CD4-positive, alpha-beta T cell (primary cell): Measurements from ENCODE around the gene PRRX1. TPM values are rescaled to one million over a fixed set of nuclear protein-coding genes. Genes with fewer than 3 reads are reported as not detected.

Experiments
- ATAC-seq: fragments of 200-7000 bp; cut with Tn5 transposase; one replicate; pipeline ENCODE4 v1.10.0; 2022; ENCODE audit warnings: mild to moderate bottlenecking; ENCODE audit not compliant: poor library complexity
- CTCF ChIA-PET: fragments of 350-600 bp; sonication (Branson Sonifier 250); formaldehyde crosslinking; loops from one replicate; lab custom pipeline; 2021; ENCODE audit warnings: antibody characterized with exemption, inconsistent platforms; lab: Charles Lee
- POLR2A ChIA-PET: fragments of 350-600 bp; sonication (Branson Sonifier 250); formaldehyde crosslinking; loops from one replicate; lab custom pipeline; 2021; ENCODE audit warnings: antibody characterized with exemption, inconsistent platforms; lab: Charles Lee
- DNase-seq, 14 experiments: peaks; one replicate each; pipeline ENCODE4 v3.0.0-alpha.2; 2013 to 2020; ENCODE audit warnings: mixed read lengths in 2 of 14
- H3K27ac ChIP-seq, 2 donors: one replicate each; pipeline versions ENCODE4 v1.5.1 to v1.7.0; 2013; ENCODE audit warnings: low read length in 2 of 2, low read depth in 1 of 2, mild to moderate bottlenecking in 1 of 2
- H3K27me3 ChIP-seq, 2 experiments: 1 replicate in 1 of 2; 2 replicates in 1 of 2; pipeline versions ENCODE4 v1.6.1 to v1.7.0; 2013; ENCODE audit warnings: low read length in 2 of 2, control low read depth in 1 of 2, mild to moderate bottlenecking in 1 of 2, moderate library complexity in 1 of 2; ENCODE audit not compliant: insufficient read depth in 2 of 2, control insufficient read depth in 1 of 2
- H3K36me3 ChIP-seq: one replicate; pipeline ENCODE4 v1.6.1; 2013; ENCODE audit warnings: low read length, control low read depth; ENCODE audit not compliant: insufficient read depth
- H3K4me1 ChIP-seq: one replicate; pipeline ENCODE4 v1.6.1; 2013; ENCODE audit warnings: low read length, control low read depth; ENCODE audit not compliant: insufficient read depth
- H3K4me3 ChIP-seq: one replicate; pipeline ENCODE4 v1.5.1; 2013; ENCODE audit warnings: mild to moderate bottlenecking, low read length, moderate library complexity
- H3K9me3 ChIP-seq, 2 experiments: 1 replicate in 1 of 2; 2 replicates in 1 of 2; pipeline versions ENCODE4 v1.6.1 to v1.7.0; 2013; ENCODE audit warnings: low read length in 2 of 2, mild to moderate bottlenecking in 2 of 2, control low read depth in 1 of 2, moderate library complexity in 1 of 2; ENCODE audit not compliant: control insufficient read depth in 1 of 2, insufficient read depth in 1 of 2
- H3K27ac Mint-ChIP-seq: one replicate; pipeline ENCODE4 v1.8.0; 2020; ENCODE audit warnings: mixed read lengths
- H3K27me3 Mint-ChIP-seq: one replicate; pipeline ENCODE4 v1.8.0; 2021; ENCODE audit warnings: mixed read lengths
- H3K36me3 Mint-ChIP-seq: one replicate; pipeline ENCODE4 v1.8.0; 2021; ENCODE audit warnings: low read depth, mixed read lengths
- H3K4me1 Mint-ChIP-seq: one replicate; pipeline ENCODE4 v1.8.0; 2021; ENCODE audit warnings: low read depth, mixed read lengths
- H3K4me3 Mint-ChIP-seq: one replicate; pipeline ENCODE4 v1.8.0; 2020; ENCODE audit warnings: mild to moderate bottlenecking, mixed read lengths
- H3K9me3 Mint-ChIP-seq: one replicate; pipeline ENCODE4 v1.8.0; 2020; ENCODE audit warnings: mixed read lengths
- intact Hi-C, 2 experiments: fragments of 100-400 bp; cut with DNase I in 1 of 2; cut with micrococcal nuclease in 1 of 2; formaldehyde crosslinking; loops; one replicate each; pipeline versions ENCODE4 v1.15.1 to v1.9.0; 2023 to 2025; cut with DNase I, micrococcal nuclease
- total RNA-seq, 174 experiments: library from RNA in 2 of 174; stranded (reverse) in 2 of 174; gene quantifications; one replicate each; pipeline ENCODE4 v1.2.3 and lab custom pipeline; 2021 to 2026
- TF ChIP-seq, protein P1 (sequence below): fragments of 200-600 bp; IDR thresholded peaks from one replicate; pipeline ENCODE4 v1.8.0; 2022; ENCODE audit warnings: antibody characterized with exemption, mild to moderate bottlenecking

Gene PRRX1
- total RNA-seq, 2 experiments from 2014 or later = not detected

DNA sequence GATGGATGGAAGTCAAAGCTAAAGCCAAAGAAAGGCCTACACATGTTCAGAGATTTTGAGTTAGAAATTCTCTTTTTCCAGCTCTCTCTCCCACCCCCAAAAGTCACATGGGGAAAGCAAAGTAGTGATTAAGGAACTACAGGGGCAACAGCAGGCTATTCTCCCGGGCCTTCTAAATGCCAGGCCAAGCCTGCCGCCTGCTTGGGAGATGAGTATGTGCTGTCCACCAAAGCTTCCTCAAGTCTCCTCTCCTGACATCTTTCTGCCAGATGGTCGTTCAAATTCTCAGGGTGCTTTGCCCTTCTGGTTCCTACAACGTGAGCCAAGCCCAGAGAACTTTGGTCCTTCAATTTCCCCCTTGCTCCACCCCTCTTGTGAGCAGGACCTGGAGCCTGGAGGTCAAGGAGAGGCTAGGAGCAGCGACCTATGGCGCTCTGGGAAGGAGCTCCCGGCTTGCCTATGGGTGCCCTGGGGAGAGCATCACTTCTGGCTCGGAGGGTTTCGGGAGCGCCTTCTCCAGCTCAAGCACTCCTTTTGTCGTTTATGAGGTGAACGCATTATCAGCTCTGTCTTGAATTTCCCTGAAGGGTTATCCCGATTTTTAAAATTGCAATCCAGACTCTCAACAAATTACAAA, 4.4 kb upstream of the PRRX1 start:
- Mint-ChIP-seq H3K27me3 (peaks cover 92% of the 10 kb centered on the region), H3K4me1 (peaks cover 16% of the 10 kb centered on the region), H3K27ac (no peak overlapping the region), H3K4me3 (no peak overlapping the region), H3K9me3 (no peaks in the 10 kb centered on the region), H3K36me3 (no peaks in the 10 kb centered on the region)
- ATAC-seq (no peak), DNase-seq (no peak)
- Histone ChIP-seq H3K4me3 (no peak overlapping the region), H3K27me3 (peaks cover 59 to 83% of the 10 kb centered on the region in 2 experiments), H3K9me3 (peaks cover 0 to 18% of the 10 kb centered on the region in 2 experiments), H3K27ac (no peak overlapping the region), H3K36me3 (no peaks in the 10 kb centered on the region), H3K4me1 (peaks cover 14% of the 10 kb centered on the region)
- ChIA-PET CTCF (no interaction called here), POLR2A (no interaction called here)
- TF ChIP-seq, protein P1, sequence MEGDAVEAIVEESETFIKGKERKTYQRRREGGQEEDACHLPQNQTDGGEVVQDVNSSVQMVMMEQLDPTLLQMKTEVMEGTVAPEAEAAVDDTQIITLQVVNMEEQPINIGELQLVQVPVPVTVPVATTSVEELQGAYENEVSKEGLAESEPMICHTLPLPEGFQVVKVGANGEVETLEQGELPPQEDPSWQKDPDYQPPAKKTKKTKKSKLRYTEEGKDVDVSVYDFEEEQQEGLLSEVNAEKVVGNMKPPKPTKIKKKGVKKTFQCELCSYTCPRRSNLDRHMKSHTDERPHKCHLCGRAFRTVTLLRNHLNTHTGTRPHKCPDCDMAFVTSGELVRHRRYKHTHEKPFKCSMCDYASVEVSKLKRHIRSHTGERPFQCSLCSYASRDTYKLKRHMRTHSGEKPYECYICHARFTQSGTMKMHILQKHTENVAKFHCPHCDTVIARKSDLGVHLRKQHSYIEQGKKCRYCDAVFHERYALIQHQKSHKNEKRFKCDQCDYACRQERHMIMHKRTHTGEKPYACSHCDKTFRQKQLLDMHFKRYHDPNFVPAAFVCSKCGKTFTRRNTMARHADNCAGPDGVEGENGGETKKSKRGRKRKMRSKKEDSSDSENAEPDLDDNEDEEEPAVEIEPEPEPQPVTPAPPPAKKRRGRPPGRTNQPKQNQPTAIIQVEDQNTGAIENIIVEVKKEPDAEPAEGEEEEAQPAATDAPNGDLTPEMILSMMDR = no peak
- intact Hi-C loops = no loop called here

DNA sequence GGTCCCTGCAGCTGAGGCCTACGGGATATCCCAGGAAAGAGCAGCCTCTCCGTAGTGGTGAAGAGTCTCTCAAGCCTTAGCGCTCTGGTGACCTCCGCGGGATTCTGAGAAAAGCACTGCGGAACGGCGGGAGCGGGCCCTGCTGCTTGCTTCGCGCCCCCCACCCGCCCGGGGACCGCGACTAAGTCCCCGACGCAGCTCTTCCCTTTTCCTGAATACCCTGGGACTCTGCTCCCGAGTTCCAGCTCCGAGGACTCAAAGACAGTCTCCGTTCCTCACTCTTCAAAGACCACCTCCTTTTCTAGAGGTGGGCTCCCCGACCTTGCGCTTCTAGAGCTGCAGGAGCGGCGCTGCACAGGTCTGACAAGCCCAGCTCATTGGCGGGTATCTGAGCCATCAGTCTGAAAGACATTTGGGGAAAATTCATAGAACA, 3.6 kb upstream of the PRRX1 start:
- no peak overlapping the region for H3K4me3 ChIP-seq
- peaks cover 66 to 91% of the 10 kb centered on the region in 2 experiments for H3K27me3 ChIP-seq
- ATAC-seq (no peak), DNase-seq (no peak)
- Mint-ChIP-seq H3K4me1 (peaks cover 21% of the 10 kb centered on the region), H3K36me3 (no peaks in the 10 kb centered on the region), H3K27me3 (peaks cover 95% of the 10 kb centered on the region), H3K9me3 (no peaks in the 10 kb centered on the region), H3K27ac (no peak overlapping the region), H3K4me3 (no peak overlapping the region)
- no peak overlapping the region for H3K27ac ChIP-seq
- H3K4me1 ChIP-seq = peaks cover 20% of the 10 kb centered on the region
- intact Hi-C loops = no loop called here
- ChIA-PET CTCF (no interaction called here), POLR2A (no interaction called here)
- no peaks in the 10 kb centered on the region for H3K36me3 ChIP-seq
- H3K9me3 ChIP-seq = peaks cover 0 to 26% of the 10 kb centered on the region in 2 experiments
- TF ChIP-seq, protein P1 = no peak

DNA sequence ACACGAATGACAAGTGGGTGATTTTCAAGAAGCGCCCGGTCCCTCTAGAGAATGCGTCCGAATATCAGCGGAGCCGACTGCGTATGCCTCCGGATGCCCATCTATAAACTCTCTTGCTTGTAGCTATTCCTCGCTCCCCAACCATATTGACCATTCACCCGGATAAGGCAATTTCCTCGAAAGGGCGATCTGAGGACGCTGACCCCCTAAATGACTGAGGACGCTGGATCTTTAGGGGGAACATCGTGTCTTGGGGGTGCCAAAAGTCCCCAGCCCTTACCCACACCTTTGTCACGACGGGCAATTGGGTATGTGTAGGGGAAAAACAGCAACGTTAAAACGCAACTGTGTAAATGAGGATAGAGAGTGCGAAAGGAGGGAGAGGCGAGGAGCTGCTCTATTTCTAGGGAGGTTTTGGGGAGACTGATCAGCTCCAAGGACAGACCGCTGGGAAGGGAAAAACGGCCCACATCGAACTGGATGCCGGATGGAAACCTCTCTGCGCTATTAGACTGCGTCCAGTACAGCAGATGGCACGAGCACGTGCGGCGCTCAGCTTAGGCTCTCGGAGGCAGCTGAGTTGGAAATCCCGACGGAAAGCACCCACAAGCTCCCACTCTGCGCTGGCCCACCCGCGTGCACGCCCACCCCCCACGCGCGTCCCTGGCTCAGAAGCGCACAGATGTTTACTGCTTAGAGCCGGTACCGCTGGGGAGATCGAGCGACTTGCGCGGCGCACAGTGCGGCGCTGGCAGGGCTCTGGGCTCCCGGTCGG, 2.9 kb upstream of the PRRX1 start:
- H3K27me3 ChIP-seq = peaks cover 72 to 92% of the 10 kb centered on the region in 2 experiments
- H3K36me3 Mint-ChIP-seq = no peaks in the 10 kb centered on the region
- no peak overlapping the region for H3K4me3 ChIP-seq
- H3K4me3 Mint-ChIP-seq = no peak overlapping the region
- no peak for ATAC-seq
- no peak overlapping the region for H3K27ac ChIP-seq
- H3K4me1 Mint-ChIP-seq = peaks cover 23% of the 10 kb centered on the region
- POLR2A ChIA-PET = no interaction called here
- H3K9me3 ChIP-seq = peaks cover 0 to 26% of the 10 kb centered on the region in 2 experiments
- no peaks in the 10 kb centered on the region for H3K9me3 Mint-ChIP-seq
- TF ChIP-seq, protein P1 = no peak
- peaks cover 20% of the 10 kb centered on the region for H3K4me1 ChIP-seq
- no peak overlapping the region for H3K27ac Mint-ChIP-seq
- no peak for DNase-seq
- no peaks in the 10 kb centered on the region for H3K36me3 ChIP-seq
- H3K27me3 Mint-ChIP-seq = peaks cover 95% of the 10 kb centered on the region
- intact Hi-C loops = no loop called here
- CTCF ChIA-PET = no interaction called here
